Lower lobe of right lung (tissue), 2 donors: ENCODE measurements around the gene PRKG1. TPM values are rescaled to one million over a fixed set of nuclear protein-coding genes. Genes with fewer than 3 reads are reported as not detected.
A peak's percentile ranks its signal among the peaks of the same experiment; 100 is the strongest.
"Not testable (repeated sequence)": the region's sequence is repeated elsewhere in the genome, so short reads cannot be mapped to it uniquely, and the experiment has no call there.

Source experiments
- ATAC-seq, 2 donors: fragments of 200-7000 bp; cut with Tn5 transposase; one replicate each; pipeline ENCODE4 v1.9.1; 2020 to 2022; ENCODE audit warnings: mild to moderate bottlenecking in 2 of 2, moderate library complexity in 2 of 2
- DNase-seq: peaks from one replicate; pipeline ENCODE4 v3.0.0-alpha.2; 2020
- H3K27ac ChIP-seq: fragments of 200-600 bp; one replicate; pipeline ENCODE4 v1.8.0; 2022
- H3K27me3 ChIP-seq: fragments of 200-600 bp; one replicate; pipeline ENCODE4 v1.8.0; 2022; ENCODE audit warnings: low read depth
- H3K36me3 ChIP-seq: fragments of 200-600 bp; one replicate; pipeline ENCODE4 v1.8.0; 2022; ENCODE audit warnings: mild to moderate bottlenecking
- H3K4me1 ChIP-seq: fragments of 200-600 bp; one replicate; pipeline ENCODE4 v1.8.0; 2022
- H3K4me3 ChIP-seq: fragments of 200-600 bp; one replicate; pipeline ENCODE4 v1.8.0; 2022; ENCODE audit warnings: mild to moderate bottlenecking
- H3K9me3 ChIP-seq: fragments of 200-600 bp; one replicate; pipeline ENCODE4 v1.8.0; 2022
- CTCF ChIP-seq: fragments of 200-600 bp; IDR thresholded peaks from one replicate; pipeline ENCODE4 v1.8.0; 2022; ENCODE audit warnings: antibody characterized with exemption, mild to moderate bottlenecking
- intact Hi-C: fragments of 100-400 bp; cut with DNase I; formaldehyde crosslinking; loops from one replicate; pipeline ENCODE4 v1.11.0; 2022
- total RNA-seq: library from RNA; stranded (reverse); fragmentation: NEBNext Ultra II Directional; extraction: Animal tissue kit (Norgen Biotek cat#: 25700); gene quantifications from one replicate; pipeline ENCODE4 v1.2.1, GENCODE V29; 2021
- donor health status: DM: no; HTN: yes; CAD: no; lungs with severe emphysema.

PRKG1 gene
- total RNA-seq, 1 donor from 2014 or later: 23.6 TPM

- intact Hi-C loops: no loop called here
- no peak overlapping the region for H3K27ac ChIP-seq
- H3K9me3 ChIP-seq: no peaks in the 10 kb centered on the region
- peaks cover 6% of the 10 kb centered on the region for H3K4me1 ChIP-seq
- no peak for TF ChIP-seq CTCF
- ATAC-seq: no peak
- no peak for DNase-seq
- H3K27me3 ChIP-seq: no peaks in the 10 kb centered on the region
- H3K4me3 ChIP-seq: no peak overlapping the region
- H3K36me3 ChIP-seq: no peaks in the 10 kb centered on the region
Measured at GRCh38 chr10:51272555-51272954, 198.3 kb downstream of the PRKG1 start.

- Histone ChIP-seq H3K4me3 (no peak overlapping the region), H3K27ac (no peak overlapping the region), H3K36me3 (no peaks in the 10 kb centered on the region), H3K27me3 (no peaks in the 10 kb centered on the region), H3K4me1 (peaks cover 6% of the 10 kb centered on the region), H3K9me3 (no peaks in the 10 kb centered on the region)
- intact Hi-C loops: no loop called here
- DNase-seq (peak; percentile 40), ATAC-seq (peak; percentile 56 to 73)
- no peak for TF ChIP-seq CTCF
Measured at GRCh38 chr10:51273574-51273973, 199.3 kb downstream of the PRKG1 start.

GRCh38 chr10:51276097-51276496 is 201.8 kb downstream of the PRKG1 start:
- H3K4me1 ChIP-seq, DNase-seq, H3K27me3 ChIP-seq, H3K27ac ChIP-seq, H3K36me3 ChIP-seq, H3K9me3 ChIP-seq, intact Hi-C loops, ATAC-seq, H3K4me3 ChIP-seq: not testable (repeated sequence)

- H3K9me3 ChIP-seq, H3K27me3 ChIP-seq, H3K36me3 ChIP-seq, H3K4me3 ChIP-seq, intact Hi-C loops, H3K4me1 ChIP-seq, DNase-seq, H3K27ac ChIP-seq, ATAC-seq: not testable (repeated sequence)
Measured at GRCh38 chr10:51281387-51281786, 207.1 kb downstream of the PRKG1 start.

- TF ChIP-seq CTCF: no peak
- H3K36me3 ChIP-seq: no peaks in the 10 kb centered on the region
- intact Hi-C loops: no loop called here
- no peak overlapping the region for H3K27ac ChIP-seq
- no peaks in the 10 kb centered on the region for H3K9me3 ChIP-seq
- no peak for ATAC-seq
- no peaks in the 10 kb centered on the region for H3K4me1 ChIP-seq
- H3K27me3 ChIP-seq: no peaks in the 10 kb centered on the region
- no peak overlapping the region for H3K4me3 ChIP-seq
- no peak for DNase-seq
Measured at GRCh38 chr10:51285601-51286000, 211.3 kb downstream of the PRKG1 start.

GRCh38 chr10:51288511-51288910 is 214.2 kb downstream of the PRKG1 start:
- TF ChIP-seq CTCF: no peak
- no peak overlapping the region for H3K4me3 ChIP-seq
- no peak overlapping the region for H3K27ac ChIP-seq
- no peaks in the 10 kb centered on the region for H3K36me3 ChIP-seq
- H3K9me3 ChIP-seq: no peaks in the 10 kb centered on the region
- intact Hi-C loops: no loop called here
- H3K27me3 ChIP-seq: no peaks in the 10 kb centered on the region
- DNase-seq (no peak), ATAC-seq (no peak)
- no peaks in the 10 kb centered on the region for H3K4me1 ChIP-seq

GRCh38 chr10:51289519-51289918 is 215.2 kb downstream of the PRKG1 start:
- Histone ChIP-seq H3K4me3 (no peak overlapping the region), H3K9me3 (no peaks in the 10 kb centered on the region), H3K36me3 (no peaks in the 10 kb centered on the region), H3K27ac (no peak overlapping the region), H3K27me3 (no peaks in the 10 kb centered on the region), H3K4me1 (no peaks in the 10 kb centered on the region)
- TF ChIP-seq CTCF: no peak
- ATAC-seq (no peak), DNase-seq (no peak)
- intact Hi-C loops: no loop called here
